NAMALWA (cell line): ENCODE data around the gene RTL10.
"Not testable (repeated sequence)": the region's sequence is repeated elsewhere in the genome, so short reads cannot be mapped to it uniquely, and the experiment has no call there.

Source experiments
- DNase-seq: peaks from one replicate; pipeline ENCODE4 v3.0.0-alpha.2; 2015; ENCODE audit warnings: low spot score

RTL10 gene

DNA sequence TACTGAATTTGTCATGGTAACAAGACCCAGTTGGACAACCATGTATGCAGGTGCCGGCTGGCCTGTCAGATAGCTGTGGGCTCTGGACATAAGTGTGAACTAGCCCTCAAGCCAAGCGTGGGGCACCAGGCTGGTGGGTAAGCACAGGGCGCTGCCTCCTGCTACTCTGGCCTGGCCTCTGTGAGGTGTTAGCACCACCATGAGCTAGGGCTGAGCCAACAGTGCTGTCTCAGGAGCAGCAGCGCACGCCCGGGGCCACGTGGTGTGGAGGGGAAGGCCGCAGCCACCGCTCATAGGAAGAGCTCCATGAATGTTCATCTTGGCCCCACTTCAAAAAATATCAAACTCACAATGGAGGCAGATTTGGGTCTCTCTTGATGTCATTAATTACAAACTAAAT, 35.3 kb upstream of the RTL10 start:
- DNase-seq = no peak

- DNase-seq = no peak
Measured at GRCh38 chr22:19888131-19888746, 33.6 kb upstream of the RTL10 start.

- no peak for DNase-seq
Measured at GRCh38 chr22:19887256-19887985, 32.7 kb upstream of the RTL10 start.

DNA sequence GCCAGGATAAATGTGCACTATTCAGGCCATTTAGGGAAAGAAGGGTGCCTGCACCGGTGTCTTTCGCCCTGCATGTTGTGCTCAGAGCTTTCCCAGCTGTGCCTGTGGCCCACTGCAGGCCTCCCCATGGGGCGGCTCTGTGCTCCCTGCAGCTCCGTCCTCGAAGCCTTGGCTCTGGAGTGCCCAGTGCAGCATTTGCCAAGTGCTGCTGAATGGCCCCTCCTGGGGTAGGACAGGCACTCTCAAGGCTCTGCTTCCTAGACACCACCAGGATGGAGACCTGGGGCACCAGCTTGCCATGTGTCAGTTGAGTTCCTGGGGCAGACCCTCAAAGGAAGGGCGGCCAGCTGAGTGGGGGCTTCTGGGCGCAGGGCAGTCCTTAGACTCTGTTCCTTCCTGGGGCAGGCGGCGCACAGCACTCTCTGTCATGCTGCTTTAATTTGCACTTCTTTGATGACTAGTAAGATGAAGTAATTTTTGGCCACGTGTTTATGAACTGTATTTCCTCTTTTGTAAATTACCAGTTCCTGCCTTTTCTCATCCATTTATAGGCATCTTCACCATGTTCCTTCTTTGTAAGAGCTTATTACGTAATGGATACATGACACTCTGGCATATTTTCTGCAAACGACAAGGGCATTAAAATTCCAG, 32.1 kb upstream of the RTL10 start:
- DNase-seq = peak; percentile 76

DNA sequence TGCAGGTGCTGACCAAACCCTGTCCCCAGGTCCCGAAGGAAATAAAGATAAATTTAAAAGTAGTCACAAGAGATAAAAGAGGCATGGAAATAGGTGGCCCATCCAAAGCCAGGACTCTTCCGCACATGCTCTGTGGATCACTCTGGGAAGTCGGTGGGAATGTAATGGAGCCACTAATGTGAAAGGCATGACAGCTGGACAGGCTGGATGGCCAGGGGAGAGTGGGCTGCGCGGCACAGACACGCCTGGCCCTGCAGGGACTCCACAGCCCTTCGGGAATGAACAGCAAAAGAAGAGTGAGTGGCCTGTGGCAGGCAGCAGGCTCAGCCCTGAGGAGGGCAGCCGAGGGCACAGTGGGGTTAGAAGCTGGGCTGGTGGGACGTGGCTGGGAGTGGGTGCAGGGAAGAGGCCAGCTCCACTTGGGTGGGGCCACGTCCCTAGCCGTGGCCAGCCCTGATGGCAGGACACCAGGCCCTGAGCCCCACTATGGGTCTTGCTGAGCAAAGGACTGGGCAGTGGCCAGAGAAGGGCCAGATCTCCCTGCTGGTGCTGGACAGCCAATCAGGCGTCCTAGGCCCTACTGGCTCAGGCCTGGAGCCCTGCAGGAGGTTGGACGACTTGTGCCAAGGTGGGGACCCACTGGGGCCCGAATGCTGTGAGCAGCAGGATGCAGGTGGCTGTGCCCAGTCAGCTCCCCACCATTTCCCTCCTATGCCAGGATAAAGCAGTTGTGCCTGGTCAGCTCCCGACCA, 31.3 kb upstream of the RTL10 start:
- DNase-seq = no peak

- DNase-seq = no peak
Measured at GRCh38 chr22:19884954-19885751, 30.5 kb upstream of the RTL10 start.

GRCh38 chr22:19884161-19884953, 29.7 kb upstream of the RTL10 start:
- DNase-seq = no peak

DNA sequence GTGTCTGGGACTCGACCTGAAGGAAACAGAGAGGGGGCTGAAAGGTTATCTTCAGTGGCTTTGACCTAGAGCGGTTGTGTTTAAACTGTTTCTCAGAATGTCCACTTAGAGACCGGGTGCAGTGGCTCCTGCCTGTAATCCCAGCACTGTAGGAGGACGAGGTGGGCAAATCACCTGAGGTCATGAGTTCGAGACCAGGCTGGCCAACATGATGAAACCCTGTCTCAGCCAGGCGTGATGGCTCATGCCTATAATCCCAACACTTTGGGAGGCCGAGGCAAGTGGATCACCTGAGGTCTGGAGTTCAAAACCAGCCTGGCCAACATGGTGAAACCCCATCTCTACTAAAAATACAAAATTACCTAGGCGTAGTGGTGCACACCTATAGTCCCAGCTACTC, 28.8 kb upstream of the RTL10 start:
- not testable (repeated sequence) for DNase-seq

DNA sequence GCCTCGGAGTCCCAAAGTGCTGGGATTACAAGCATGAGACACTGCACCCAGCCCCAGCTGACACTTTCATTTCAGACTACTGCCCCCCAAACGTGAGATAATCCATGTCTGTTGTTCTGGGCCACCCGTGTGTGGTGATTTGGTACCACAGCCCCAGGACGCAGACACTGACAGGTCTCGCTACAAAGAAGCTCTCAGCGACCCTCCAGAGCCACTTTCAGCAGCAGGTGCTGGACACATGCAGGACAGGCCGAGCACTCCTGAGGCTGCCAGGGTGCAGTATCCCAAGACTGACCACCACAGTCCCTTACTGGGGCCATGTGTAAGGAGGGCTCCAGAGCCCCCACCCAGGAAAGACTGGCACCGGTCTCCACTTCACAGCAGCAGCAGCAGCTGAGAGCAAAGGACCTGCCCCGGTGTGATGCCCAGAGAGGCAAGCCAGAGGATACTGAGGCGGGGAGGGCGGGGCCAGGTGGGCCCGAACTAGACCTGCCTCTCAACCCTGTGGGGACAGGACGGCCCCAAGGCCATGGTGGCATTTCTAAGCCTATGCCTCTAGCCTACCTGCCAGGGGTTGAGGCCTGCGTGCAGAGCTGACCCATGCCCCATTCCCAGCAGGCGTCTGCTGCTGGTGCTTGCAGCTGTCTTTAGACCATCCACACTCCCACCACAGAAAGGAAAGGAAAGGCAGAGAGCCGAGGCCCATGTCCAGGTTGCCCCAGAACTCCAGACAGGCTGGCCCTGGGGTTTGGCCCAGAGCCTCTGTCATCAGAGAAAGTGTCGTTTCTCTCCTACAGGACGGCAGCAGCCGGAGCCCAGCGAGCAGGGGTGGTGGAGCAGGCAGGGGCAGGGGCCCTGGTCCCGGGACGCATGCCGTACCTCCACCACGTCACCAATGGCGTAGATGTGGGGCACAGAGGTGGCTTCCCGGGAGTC, 28.0 kb upstream of the RTL10 start:
- no peak for DNase-seq

- DNase-seq = no peak
Measured at GRCh38 chr22:19880786-19881569, 26.3 kb upstream of the RTL10 start.

DNA sequence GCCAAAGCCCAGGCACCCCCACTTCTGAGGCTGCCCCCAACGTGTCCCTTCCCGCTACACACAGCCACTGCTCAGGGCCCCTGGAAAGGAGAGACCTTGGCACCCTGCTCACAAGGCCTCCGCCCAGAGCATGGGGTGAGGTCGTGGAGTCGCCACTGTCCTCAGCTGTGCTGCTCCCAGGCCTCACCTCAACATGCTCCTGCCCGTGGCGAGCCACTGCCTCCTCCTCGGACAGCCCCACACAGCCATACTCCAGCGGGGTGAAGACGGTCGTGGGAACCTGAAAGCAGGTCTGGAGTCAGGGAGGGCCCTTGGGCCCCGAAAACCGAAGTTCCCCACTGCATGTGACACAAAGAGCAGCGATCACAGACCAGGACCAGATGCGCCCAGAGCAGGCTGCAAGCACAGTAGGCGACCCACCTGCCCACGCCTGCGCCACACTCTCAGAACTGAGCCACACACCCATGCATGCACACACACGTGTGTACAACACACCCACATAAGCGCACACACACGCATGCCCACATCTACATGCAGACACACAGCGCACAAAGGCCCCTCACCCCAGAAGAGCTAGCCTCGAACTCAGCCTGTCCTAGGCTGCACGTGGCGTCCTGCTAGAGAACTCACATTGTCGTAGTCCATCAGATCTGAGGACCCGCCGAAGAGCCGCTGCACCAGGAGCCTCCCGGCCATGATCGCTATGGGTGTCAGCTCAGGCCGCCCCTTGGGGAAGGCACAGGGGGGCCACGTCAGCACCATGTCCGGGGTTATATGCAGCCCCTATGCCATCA, 25.5 kb upstream of the RTL10 start:
- DNase-seq = no peak

DNA sequence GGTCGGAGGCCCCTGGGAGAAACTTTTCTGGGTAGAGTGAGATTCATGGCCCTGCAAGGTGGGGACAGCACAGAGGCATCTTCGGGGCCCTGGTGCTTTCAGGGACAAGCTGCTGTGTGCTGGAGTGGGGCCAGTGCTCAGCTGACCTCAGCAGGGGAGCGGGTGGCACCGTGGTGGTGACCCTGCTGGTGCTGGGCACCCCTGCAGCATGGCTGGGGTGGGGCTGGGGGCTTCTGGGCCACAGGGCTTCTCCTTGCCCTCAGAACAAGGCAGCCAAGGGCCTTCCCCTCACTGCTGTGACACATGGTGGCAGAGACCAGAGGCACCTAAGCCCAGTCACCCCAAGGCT, 24.9 kb upstream of the RTL10 start:
- DNase-seq = no peak

DNA sequence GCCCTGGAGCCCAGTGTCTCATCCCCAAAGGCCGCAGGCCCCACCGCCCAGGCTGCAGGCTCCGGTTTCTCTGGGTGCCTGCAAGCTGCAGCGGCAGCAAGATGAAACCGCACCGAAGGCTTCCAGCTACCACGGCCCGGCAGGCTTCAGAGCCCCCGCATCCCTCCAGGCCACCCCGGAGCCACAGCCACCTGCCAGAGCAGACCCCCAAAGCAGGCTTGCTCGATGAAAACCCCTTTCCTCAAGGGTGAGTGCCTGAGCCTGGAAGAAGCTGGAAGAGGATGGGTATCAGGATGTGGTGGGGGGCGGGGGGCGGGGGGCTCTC, 24.5 kb upstream of the RTL10 start:
- no peak for DNase-seq

DNA sequence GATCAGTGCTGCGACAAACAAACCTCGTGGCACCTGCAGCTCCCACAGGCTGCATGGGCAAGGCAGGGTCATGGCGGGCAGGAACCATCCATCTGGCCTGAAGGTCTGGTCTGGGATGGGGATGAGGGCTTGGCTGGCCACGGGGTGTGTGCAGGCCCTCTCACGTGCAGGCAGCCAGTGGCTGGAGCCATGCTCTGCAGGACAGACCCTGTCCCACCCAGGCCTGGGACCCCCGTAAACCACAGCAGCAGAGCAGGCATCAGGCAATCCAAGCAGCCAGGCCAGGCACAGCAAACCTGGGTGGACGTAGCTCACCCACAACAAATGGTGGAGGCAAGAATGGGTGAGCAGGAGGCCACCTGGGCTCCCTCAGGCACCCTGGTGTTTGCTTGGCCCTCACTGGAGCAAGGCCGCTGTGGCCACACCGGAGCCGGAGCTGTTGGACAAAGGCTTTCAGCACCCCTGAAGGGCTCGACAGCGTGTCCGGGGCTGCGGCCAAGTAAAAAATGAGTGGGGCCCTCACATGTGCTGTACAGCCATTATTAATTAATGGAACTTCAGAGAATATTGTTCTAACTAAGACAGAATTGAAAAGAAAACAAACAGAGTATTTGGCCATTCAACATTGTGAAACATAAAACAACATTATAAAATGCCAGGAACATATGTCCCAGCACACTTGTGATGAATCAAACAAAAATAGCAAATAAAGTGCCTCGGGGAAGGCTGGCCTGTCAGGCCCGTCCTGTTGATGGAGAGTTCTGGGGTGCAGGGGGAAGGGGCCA, 24.0 kb upstream of the RTL10 start:
- no peak for DNase-seq

DNA sequence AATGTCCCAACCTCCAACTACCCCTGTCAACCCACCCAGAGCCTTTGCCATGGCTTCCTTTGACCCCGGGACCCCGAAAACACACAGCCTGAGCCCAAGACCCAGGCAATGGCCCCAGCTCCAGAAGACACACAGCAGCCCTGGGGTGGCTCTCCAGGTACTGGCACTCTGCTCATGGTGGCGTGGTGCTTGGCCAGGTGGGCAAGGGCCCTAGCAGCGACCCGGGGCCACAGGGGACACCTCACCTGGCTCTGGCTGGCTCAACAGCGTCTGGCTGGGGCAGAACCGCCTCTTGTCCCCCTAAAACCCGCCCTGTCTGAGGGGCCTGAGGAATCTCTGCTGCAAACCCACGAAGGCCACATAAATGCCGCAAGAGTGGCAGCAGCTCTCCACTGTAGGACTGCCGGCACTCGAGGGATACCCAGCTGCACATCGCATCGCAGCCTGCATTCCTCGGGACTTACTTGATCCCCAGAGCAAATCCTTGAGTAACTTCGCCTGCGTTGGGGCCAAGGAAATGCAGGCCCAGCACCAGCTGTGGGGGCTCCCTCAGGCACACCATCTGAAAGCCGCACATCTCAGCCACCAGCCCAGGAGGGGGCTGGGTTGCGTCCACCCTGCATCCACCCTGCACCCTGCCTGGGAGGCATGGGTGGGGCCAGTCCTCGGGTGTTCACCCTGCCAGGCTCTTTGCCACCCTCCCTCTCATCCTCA, 23.1 kb upstream of the RTL10 start:
- DNase-seq = no peak

- DNase-seq = no peak
Measured at GRCh38 chr22:19876941-19877625, 22.4 kb upstream of the RTL10 start.
